ENCODE measurements around the gene LARGE1.

The LARGE1 gene

DNA sequence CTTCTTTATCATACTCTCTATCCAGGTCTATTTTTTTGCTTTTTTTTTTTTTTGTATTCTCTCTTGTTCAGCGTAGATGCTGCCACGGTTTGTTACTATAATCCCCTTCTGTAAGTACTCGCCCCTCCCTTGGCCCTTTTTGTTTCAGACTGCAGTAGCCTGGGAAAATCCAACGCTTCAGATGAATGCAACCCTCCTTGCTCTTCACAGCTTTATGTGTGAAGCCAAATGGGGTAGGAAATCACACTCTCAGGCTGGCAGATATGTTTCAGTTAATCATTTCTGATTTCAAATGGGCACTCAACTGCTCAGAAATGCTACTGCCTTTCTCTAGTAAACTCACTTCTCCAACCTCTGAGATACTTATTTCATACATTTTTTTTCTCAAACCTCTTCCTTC, 149.1 kb downstream of the LARGE1 start:
- TF ChIP-seq ZFX (IDR thresholded peaks at IDR 0.05; ENCODE audit: borderline replicate concordance), result no peak
- TF ChIP-seq, protein P1, sequence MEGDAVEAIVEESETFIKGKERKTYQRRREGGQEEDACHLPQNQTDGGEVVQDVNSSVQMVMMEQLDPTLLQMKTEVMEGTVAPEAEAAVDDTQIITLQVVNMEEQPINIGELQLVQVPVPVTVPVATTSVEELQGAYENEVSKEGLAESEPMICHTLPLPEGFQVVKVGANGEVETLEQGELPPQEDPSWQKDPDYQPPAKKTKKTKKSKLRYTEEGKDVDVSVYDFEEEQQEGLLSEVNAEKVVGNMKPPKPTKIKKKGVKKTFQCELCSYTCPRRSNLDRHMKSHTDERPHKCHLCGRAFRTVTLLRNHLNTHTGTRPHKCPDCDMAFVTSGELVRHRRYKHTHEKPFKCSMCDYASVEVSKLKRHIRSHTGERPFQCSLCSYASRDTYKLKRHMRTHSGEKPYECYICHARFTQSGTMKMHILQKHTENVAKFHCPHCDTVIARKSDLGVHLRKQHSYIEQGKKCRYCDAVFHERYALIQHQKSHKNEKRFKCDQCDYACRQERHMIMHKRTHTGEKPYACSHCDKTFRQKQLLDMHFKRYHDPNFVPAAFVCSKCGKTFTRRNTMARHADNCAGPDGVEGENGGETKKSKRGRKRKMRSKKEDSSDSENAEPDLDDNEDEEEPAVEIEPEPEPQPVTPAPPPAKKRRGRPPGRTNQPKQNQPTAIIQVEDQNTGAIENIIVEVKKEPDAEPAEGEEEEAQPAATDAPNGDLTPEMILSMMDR (IDR thresholded peaks at IDR 0.05), result no peak
- H3K27ac ChIP-seq, result no peak overlapping the region

DNA sequence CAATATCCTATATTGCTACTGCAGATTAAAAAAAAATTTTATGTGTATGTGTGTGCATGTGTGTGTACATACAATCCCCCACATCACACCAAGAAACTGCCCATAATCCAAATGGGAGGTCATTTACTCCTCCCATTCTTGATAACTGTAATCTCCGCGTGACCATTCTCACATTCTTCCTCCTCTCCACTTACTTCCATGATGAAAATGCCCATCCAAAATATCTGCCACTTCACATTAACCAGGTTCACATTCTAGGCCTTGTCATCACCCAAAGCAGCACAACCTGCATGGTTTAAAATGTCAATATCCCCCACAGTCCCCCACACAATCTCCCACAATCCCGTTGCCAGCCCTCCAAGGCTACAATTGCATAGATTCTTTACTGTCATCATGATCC, 149.6 kb downstream of the LARGE1 start:
- no peak for TF ChIP-seq ZFX (IDR thresholded peaks at IDR 0.05; ENCODE audit: borderline replicate concordance)
- TF ChIP-seq, protein P1 (IDR thresholded peaks at IDR 0.05), result no peak

DNA sequence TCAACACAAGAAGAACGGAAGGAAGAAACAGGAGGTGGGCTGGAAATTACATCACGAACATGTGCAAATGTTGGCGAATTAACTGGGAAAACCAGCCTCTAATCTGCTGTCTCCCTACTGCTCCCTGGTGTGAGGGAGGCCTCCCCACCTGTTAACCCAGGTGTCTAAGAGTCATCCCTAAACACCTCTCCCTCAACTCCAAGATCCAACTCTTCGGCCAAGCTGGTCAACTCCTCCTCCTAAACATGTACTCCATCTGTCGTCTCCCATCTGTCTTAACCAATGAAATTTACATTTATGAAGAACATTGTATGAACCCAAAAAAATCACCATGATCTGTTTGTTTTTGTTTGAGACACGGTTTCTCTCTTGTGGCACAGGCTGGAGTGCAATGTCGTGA, 154.2 kb downstream of the LARGE1 start:
- no peak for TF ChIP-seq ZFX (IDR thresholded peaks at IDR 0.05; ENCODE audit: borderline replicate concordance)
- TF ChIP-seq, protein P1 (IDR thresholded peaks at IDR 0.05), result no peak
- no peak overlapping the region for H3K27ac ChIP-seq

More for the DNA sequence above, 149.6 kb downstream of the LARGE1 start:
- no peak overlapping the region for H3K27ac ChIP-seq

DNA sequence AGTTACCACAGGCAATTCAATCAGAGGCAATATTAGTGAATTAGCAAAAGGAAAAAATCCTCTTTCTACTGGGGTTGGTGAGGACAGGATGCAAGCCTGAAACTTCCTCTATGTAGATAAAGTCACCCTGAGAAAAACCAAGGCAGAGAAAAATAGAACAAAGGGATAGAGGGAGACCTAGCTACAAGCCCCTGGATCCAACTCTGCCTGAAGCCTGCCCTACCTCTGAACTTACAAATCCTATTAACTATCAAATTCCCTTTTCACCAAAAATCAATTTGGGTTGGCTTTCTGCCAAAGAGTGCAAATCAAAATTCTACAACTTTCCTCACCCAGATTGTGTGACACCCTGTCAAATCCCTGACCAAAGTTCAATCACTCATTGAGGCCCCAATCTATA, 161.3 kb downstream of the LARGE1 start:
- H3K27ac ChIP-seq, result no peak overlapping the region
- no peak for TF ChIP-seq ZFX (IDR thresholded peaks at IDR 0.05; ENCODE audit: borderline replicate concordance)
- TF ChIP-seq, protein P1 (IDR thresholded peaks at IDR 0.05), result no peak

DNA sequence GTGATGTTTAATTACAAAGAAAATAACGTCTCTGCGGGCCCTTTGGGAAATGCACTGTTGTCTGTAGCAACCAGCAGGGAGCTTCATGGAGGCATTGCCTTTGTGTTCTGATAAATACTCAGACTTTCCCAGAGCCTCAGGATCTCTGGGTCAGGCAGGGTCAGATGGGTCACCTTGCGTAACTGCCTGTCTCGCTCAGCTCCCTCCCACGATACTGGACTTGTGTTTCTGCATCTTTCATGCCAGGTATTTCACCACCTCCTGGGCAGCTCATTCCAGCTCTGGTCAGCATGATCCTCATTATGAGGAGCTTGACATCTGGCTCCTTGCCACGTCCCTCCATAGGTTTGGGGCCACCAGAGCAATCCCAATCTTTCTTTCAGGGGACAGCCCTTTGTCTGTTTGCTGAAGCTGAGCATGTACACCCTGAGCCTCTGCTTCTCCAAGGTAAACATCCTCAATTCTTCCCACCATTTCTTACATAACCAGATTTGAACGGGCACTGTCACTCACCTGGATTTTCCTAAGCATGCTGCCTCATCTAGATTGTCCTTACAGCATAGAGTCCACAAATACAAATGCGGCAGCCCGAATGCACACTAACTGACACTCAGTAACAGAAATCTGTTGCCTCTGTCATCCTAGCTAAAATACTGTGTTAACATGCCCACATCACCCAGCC, 162.3 kb downstream of the LARGE1 start:
- no peak overlapping the region for H3K27ac ChIP-seq
- TF ChIP-seq, protein P1 (IDR thresholded peaks at IDR 0.05), result no peak
- TF ChIP-seq ZFX (IDR thresholded peaks at IDR 0.05; ENCODE audit: borderline replicate concordance), result no peak

DNA sequence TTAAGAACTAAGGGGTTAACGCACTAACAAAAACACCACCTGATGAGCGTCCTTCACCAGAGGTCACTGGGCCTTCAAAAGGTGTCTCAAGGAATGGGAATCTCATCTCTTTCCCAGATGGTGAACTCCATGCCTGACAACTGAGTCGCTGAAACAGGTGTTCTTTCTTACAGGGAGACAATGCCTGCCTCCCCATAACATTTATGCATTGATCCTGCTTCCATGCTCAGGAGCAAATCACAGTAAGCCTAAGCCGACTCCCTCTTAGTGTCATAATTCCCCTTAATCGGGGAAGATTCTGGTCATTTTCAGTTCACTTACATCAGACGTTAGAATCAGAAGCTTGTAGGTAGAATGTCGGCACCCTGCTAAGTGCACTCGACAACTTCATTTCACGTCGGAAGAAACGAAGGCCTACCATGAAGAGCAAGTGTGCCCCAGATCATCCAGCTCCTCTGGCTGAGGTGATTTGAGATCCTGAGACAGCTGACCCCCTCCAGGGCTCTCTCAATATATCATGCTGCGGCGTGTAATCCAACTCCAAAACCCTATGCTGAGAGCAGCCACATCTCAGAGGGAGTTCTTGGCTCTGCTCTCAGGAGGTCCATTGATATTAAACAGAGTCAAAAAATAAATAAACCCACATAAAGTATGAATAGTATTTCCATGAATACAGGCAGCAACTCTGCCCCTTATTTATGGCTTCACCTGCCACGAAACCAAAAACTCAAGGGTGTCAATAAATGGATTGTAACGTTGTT, 163.1 kb downstream of the LARGE1 start:
- TF ChIP-seq, protein P1 (IDR thresholded peaks at IDR 0.05), result no peak
- TF ChIP-seq ZFX (IDR thresholded peaks at IDR 0.05; ENCODE audit: borderline replicate concordance), result no peak
- no peak overlapping the region for H3K27ac ChIP-seq

DNA sequence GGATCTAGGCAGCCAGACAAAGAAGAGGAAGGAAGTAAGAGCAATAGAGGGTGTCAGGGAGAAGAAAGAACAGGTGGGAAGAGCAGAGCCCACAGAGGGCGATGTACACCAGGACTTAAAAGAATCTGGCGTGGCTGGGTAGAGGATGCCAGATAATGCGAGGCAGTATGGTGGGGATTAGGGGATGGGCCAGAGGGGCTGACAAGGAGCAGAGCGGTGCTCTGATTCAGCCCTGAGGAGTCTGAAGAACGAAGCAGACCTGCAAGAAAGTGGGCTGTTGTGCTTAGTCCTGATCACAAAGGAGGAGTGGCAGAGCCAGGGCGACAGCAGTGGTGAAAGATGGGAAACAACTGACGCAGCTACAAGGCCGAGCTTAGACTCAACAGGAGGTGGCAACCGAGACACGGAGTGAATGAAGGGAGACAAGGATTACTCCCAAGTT, 163.7 kb downstream of the LARGE1 start:
- no peak for TF ChIP-seq ZFX (IDR thresholded peaks at IDR 0.05; ENCODE audit: borderline replicate concordance)
- TF ChIP-seq, protein P1 (IDR thresholded peaks at IDR 0.05), result no peak
- no peak overlapping the region for H3K27ac ChIP-seq
